GM08714 (cell line): ENCODE measurements around the gene DTWD2.
"Not testable (repeated sequence)": the region's sequence is repeated elsewhere in the genome, so short reads cannot be mapped to it uniquely, and the experiment has no call there.

Experiments used
- H3K4me3 ChIP-seq: fragments of 200-500 bp; sonication (Bioruptor generic); 2 replicates; pipeline ENCODE4 v1.5.1; 2014; ENCODE audit warnings: mild to moderate bottlenecking, low read length, inconsistent platforms
- ZNF274 ChIP-seq: IDR thresholded peaks from 2 replicates; pipeline ENCODE4 v1.6.1; 2012; ENCODE audit warnings: mild to moderate bottlenecking, low read depth, low read length

DTWD2 gene

GRCh38 chr5:118891252-118891651 lies 97.1 kb downstream of the DTWD2 start:
- no peak for TF ChIP-seq ZNF274
- H3K4me3 ChIP-seq: no peak overlapping the region

- H3K4me3 ChIP-seq: no peak overlapping the region
- no peak for TF ChIP-seq ZNF274
These were observed 99.2 kb downstream of the DTWD2 start for GRCh38 chr5:118889165-118889564.

GRCh38 chr5:118888556-118888955 lies 99.8 kb downstream of the DTWD2 start:
- TF ChIP-seq ZNF274: no peak
- no peak overlapping the region for H3K4me3 ChIP-seq

GRCh38 chr5:118883362-118883761 lies 105.0 kb downstream of the DTWD2 start:
- no peak overlapping the region for H3K4me3 ChIP-seq
- no peak for TF ChIP-seq ZNF274

GRCh38 chr5:118882666-118883065 lies 105.7 kb downstream of the DTWD2 start:
- no peak for TF ChIP-seq ZNF274
- H3K4me3 ChIP-seq: no peak overlapping the region

GRCh38 chr5:118876852-118877251 lies 111.5 kb downstream of the DTWD2 start:
- H3K4me3 ChIP-seq: not testable (repeated sequence)

- no peak for TF ChIP-seq ZNF274
These were observed 113.2 kb downstream of the DTWD2 start for GRCh38 chr5:118875131-118875530.

GRCh38 chr5:118873417-118873816 lies 114.9 kb downstream of the DTWD2 start:
- no peak for TF ChIP-seq ZNF274
- no peak overlapping the region for H3K4me3 ChIP-seq

More at GRCh38 chr5:118875131-118875530, 113.2 kb downstream of the DTWD2 start:
- no peak overlapping the region for H3K4me3 ChIP-seq

GRCh38 chr5:118863345-118863744 lies 125.0 kb downstream of the DTWD2 start:
- TF ChIP-seq ZNF274: no peak
- H3K4me3 ChIP-seq: no peak overlapping the region

GRCh38 chr5:118862596-118862995 lies 125.8 kb downstream of the DTWD2 start:
- no peak overlapping the region for H3K4me3 ChIP-seq

GRCh38 chr5:118857700-118858099 lies 130.6 kb downstream of the DTWD2 start:
- H3K4me3 ChIP-seq: no peak overlapping the region
- no peak for TF ChIP-seq ZNF274

More at GRCh38 chr5:118862596-118862995, 125.8 kb downstream of the DTWD2 start:
- no peak for TF ChIP-seq ZNF274

- no peak overlapping the region for H3K4me3 ChIP-seq
- no peak for TF ChIP-seq ZNF274
These were observed 133.5 kb downstream of the DTWD2 start for GRCh38 chr5:118854819-118855218.

GRCh38 chr5:118851785-118852184 lies 136.6 kb downstream of the DTWD2 start:
- H3K4me3 ChIP-seq: not testable (repeated sequence)

GRCh38 chr5:118849507-118849906 lies 138.8 kb downstream of the DTWD2 start:
- H3K4me3 ChIP-seq: not testable (repeated sequence)

GRCh38 chr5:118844351-118844750 lies 144.0 kb downstream of the DTWD2 start:
- H3K4me3 ChIP-seq: no peak overlapping the region
- no peak for TF ChIP-seq ZNF274

- no peak for TF ChIP-seq ZNF274
These were observed 153.6 kb downstream of the DTWD2 start for GRCh38 chr5:118834710-118835109.

GRCh38 chr5:118832974-118833373 lies 155.4 kb downstream of the DTWD2 start:
- no peak overlapping the region for H3K4me3 ChIP-seq
- no peak for TF ChIP-seq ZNF274

More at GRCh38 chr5:118834710-118835109, 153.6 kb downstream of the DTWD2 start:
- H3K4me3 ChIP-seq: no peak overlapping the region

GRCh38 chr5:118825226-118825625 lies 163.1 kb downstream of the DTWD2 start:
- H3K4me3 ChIP-seq: no peak overlapping the region
- TF ChIP-seq ZNF274: no peak
